Stimulated activated naive CD4-positive, alpha-beta T cell treated with Interleukin-2 at 50 U/mL for 16 hours (primary cell): Measurements from ENCODE around the gene TBC1D22A.
"Not testable (repeated sequence)": the region's sequence is repeated elsewhere in the genome, so short reads cannot be mapped to it uniquely, and the experiment has no call there.

Experiments
- DNase-seq: peaks from one replicate; lab custom pipeline; 2025; lab: John Stamatoyannopoulos, UW

TBC1D22A gene

DNA sequence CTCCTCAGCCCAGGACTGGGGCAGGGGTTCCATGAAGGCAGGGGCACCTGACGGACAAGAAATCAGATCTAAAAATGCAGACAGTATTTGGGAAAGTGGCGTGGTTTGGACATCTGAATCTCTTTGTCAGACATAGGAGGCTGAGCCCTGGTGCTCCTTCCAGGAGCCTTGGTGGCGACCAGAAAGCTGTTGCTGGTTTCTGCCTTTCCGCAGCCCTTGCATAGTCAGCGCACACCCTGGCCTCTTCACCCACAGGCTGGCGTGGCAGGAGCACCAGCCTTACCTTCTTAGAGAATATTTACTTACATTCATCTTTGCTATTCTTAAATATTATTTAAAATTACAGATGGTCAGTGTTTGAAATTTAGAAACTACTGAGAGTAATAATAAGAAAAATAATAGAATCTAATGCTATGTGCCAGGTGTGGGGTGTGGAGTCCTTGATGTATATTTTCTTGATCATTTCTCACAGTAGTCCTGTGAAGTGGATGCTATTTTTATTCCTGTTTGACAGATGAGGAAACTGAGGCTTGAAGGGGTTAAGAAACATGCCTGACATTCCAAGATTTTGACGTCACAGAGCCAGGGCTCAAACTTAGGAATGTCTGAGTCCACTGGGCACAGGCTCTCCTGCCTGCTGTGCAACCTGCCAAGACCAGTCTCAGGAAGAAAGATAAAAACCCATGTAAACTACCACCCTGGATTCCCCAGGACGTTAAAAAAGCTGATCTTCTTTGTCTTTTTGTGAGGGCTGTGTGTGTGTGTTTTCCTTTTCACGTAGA, 51.6 kb downstream of the TBC1D22A start:
- no peak for DNase-seq

DNA sequence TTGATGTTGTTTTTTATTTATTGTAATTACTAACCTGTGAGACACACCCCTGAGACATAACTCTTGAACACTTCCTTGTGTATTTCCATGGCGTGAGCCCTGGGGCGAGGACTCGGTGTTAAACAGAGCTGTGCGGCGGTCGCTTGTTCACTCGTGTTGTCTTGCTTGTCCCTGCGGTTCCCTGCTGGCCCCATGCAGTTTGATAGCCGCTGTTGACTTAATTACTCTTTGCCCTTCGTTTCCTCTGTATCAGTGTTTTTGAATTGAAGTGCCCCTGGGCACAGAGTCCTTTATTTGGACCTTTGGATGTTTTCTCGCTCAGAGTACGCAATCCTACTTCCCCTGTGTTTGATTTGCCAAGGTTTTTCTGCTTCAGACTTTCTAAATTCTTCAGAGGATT, 52.7 kb downstream of the TBC1D22A start:
- no peak for DNase-seq

DNA sequence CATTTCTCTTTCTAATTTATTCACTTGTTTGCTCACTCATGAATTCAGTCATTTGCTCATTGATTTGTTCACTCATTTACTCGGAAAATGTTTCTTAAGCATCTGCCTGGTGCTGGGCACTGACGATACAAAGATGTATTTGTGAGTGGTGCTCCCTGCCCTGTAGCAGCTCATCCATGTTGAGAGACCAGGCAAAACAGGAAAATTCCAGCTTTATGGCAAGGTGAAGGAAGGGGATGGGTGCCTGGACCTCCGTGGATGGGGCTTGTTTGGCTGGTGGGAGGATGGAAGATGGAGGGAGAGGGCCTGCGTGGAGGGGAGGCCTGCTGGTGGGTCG, 53.1 kb downstream of the TBC1D22A start:
- no peak for DNase-seq

DNA sequence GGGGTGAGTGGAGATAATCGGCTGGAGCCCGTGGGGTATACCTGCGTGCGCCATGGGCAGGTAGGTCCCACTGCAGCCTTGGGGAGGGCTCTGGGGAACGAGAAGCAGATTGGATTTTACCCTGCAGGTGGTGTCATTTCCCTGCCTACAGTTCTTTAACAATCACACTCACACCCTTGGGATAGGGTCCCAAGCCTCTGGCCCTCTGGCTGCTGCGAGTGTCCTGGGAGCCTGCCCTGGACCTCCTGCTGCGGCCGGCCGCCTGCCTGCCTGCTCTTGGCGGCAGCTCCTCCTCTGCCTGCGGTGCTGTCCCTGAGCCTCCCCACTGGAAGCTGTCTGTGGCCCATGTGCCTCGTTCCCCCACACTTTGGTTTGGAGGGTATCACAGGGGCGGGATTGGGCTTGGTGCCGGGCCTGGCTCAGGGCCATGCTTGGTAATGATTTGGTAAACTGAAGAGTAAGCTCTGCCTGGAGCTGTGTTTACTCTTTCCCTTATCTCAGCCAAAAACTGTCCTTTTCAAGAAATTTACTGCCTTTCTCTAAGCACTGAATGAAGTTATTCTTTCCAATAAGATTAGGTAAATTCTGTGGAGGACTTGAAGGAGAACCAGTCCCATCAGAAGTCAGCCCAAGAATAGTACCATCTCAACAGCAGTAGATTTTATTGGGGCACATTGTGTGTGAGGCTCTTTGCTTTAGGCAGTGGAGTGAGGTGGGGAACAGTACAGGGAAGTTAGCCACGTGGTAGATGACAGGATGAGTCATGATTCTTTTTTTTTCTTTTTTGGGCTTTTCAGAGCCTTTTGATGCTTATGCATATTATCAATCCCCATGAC, 53.7 kb downstream of the TBC1D22A start:
- no peak for DNase-seq

DNA sequence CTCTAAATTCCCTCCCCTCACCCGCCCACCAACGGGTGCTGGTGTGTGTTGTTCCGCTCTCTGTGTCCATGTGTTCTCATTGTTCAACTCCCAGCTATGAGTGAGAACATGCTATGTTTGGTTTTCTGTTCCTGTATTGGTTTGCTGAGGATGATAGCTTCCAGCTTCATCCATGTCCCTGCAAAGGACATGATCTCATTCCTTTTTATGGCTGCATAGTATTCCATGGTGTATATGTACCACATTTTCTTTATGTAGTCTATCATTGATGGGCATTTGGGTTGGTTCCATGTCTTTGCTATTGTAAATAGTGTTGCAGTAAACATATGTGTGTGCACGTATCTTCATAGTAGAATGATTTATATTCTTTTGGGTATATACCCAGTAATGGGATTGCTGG, 54.9 kb downstream of the TBC1D22A start:
- not testable (repeated sequence) for DNase-seq

DNA sequence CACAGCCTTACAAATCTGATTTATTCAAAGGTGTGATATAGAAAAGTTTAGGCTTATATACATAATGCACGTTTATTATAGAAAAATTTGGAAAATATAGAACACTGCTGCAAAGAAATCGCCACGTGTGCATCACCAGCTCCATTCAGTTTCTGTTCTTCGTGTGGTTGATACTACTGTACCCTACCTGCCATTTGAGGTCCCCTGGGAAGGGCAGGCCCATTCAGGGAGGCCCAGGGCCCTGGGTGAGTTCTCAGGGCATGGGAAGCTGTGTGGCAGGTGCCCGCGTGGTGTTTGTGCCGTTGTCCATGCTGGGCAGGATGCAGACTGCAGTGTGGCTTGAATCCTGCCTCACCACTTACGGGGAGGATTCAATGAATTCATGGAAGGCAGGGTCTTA, 60.8 kb downstream of the TBC1D22A start:
- DNase-seq = no peak

DNA sequence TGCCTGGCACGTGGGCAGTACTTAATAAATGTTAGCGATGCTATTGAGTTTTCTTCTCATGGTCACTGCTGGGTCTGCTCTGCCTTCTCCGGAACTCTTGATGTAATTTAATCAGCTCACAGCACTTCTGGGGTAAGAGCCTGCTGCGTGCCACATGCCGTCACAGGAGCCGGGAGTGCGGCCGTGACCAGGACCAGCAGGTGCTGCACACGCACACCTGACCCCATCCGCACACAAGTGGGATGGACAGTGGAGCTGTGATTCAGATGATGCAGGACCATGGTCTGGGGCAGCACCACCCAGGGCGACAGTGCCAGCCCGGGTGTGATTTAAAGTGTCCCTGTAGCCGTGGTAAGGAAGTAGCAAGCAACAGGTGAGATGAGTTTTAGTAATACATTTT, 61.2 kb downstream of the TBC1D22A start:
- DNase-seq = no peak

DNA sequence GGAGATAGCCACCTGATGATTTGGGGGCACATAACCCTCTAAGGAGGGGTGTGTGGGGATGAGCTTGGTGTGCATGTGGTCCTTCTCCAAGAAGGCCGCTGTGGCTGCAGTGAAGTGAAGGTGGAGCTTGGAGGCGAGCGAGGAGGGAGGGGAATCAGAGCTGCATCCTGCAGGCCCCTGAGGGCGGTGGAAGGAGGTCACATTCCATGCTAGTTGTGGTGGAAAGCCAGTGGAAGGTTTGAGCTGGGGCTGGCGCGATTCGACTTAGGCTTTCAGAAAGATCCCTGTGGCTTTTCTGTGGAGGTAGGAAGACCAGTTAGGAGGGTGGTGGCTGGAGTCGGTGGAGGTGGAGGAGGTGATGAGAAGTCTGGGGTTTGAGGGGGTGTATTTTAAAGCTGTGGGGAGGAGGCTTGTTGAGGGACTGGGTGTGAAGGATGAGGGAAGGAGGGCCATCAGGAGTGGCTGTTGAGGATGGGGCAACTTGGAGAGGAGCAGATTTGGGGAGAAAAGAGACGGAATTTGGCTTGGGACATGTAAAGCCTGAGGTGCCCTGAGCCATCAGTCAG, 62.0 kb downstream of the TBC1D22A start:
- DNase-seq = no peak

DNA sequence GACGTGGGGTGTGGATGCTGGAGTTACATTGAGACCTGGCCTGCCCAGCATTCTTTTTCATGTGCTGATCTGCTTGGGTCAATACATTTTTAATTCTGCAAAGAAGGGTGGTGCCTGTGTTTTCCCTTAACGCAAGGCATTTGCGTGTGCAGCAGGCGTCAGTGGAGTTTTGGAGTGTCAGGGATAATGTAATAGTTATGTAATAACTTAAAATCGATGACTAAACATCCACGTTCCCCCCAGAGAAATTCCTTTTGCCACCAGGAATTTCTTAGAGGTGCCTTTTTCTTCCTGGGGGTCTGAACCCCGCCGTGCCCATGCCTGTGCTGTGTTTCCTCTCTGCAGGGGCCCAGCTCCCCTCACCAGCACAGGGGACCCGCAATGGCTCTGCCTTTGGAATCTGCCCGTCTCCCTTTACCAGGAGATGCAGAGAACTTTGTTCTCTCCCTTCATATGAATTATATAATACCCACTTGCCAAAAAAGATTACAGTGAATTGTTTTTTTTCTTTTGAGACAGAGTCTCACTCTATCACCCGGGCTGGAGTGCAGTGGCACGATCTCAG, 62.6 kb downstream of the TBC1D22A start:
- no peak for DNase-seq

DNA sequence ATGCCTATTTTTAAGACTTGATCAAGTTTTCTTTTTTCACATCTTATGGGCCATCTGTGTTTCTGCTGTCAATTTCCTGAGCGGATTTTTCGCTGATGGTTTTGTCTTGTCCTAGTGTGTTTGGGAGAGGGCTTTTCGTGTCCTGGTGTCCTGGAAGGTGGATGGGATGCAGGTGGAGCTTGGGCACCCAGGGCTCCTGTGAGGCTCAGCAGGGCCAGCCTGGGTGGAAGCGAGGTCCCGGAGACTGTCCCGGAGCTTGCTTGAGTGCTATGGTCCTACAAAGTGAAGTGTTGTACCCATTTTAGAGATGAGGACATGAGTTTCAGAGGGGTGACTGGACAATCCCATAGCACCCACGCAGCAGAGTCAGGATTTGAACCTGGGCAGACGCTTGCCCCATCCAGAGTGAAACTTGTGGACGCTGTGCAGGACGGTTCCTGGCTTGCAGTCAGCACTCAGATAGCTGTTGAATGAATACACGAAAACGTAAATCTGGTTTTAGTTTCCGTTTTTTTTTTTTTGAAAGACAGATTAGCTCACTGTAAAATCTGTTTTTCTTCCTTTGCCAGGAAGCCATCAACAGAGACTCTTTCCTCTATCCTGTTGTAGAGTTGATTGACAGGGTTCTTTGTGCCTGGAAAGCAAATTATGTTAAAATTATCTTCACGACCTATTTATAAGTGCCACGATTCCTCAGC, 64.1 kb downstream of the TBC1D22A start:
- DNase-seq = no peak

DNA sequence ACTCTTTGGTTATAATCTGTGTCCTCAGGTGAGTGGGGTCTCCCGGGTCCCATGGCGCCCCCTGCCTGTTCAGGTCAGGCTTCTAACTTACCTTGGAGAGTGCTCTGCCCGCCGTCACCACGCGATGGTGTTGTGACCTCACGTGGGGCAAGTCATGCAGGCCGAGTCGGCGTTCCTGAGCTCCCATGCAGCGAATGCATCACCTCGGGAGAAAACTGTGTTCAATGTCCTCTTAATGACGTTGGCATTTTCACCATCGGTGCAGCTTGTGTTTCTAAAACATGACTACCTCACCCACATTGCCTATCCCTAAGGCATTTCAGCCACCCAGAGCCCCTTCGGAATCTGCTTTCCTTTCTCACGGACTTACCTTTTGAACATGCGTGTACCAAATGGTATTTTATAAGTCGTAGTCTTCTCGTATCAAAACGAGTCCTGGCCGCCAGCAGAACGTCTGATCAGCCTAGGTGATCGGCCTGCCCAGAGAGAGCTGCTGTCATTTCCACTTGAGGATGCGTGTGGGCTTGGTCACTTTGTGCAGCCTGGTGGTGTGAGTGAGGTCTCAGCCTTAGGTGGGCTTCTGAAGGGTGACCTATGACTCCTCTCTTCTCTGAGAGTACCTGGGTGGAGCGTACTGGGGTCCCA, 64.8 kb downstream of the TBC1D22A start:
- no peak for DNase-seq

DNA sequence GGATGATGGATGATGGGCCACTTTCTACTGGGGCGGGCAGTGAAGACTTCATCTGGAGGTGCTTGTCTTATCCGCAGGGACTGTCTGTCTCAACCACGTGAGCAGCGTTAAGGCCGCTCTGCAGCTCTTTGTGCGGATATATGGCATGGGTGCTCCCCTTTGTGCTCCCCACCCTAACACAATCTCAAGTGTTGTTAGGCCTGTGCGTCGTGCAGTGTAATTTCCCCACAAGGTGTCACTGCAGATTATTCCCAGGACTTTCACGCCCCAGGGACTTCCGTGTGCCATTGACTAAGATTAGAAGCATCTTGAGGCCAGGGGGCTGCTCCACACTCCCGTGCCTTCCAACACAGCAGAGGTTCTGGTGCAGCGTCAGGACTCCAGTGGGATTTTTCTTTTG, 65.3 kb downstream of the TBC1D22A start:
- no peak for DNase-seq

DNA sequence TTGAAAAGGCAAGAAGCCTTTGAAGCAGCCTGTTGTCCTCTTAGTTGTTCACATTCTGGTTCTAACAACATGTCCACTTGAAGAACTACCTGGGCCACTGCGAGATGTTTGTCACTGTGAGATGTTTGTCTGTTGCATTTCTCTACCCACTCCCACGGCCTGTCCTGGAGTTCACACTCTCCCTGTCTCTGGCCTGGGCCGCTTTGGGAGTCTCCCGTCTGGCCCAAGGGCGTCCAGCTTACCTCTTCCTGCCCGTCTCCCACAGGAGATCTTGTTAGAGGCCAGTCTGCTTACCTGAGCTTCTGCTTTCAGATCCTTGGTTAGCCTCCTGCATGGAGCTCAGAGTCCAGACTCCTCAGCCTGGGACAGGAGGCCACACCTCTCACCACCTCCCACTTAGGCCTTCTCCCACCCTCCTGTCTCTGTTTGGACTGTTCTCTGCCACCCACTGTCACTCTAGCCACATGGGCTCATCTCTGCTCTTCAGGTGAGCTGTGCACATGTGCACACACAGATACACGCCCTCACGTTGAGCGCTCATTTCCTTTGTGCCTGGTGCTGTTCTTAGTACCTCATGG, 66.0 kb downstream of the TBC1D22A start:
- DNase-seq = no peak

DNA sequence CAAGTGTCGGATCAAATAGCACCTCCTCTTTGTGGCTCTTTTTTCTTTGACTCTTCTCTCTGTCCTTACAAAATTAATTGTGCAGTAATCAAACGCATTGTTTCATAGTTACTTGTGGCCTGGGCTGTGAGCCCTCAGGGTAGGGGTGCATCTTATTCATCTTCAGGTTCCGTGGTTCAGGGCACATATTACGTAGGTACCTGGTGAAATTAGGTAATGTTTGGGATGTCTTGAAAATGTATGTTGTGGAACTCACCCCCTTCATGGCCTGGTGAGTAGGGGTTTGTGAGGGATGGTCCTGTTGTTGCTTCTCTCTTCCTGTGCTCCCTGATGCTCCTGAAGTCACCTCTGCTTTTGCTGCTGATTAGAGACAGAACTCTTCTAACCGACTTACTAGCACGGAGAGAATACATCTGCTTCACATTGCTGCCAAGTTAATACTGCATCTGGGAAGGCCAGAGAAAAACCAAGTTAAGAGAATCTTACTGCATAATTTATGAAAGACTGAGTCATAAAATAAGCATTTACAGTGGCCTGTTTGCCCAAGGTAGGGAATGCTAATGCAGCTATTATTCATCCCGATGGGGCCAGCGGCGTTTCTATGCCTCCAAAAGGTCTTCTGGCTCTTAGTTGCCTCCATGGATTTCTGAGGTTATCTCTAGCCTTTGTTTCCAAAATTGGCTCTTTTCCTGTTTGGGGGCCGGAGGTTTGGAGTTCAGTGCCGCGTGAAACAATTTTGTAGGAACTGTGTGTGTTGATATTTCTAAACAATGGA, 66.9 kb downstream of the TBC1D22A start:
- no peak for DNase-seq

DNA sequence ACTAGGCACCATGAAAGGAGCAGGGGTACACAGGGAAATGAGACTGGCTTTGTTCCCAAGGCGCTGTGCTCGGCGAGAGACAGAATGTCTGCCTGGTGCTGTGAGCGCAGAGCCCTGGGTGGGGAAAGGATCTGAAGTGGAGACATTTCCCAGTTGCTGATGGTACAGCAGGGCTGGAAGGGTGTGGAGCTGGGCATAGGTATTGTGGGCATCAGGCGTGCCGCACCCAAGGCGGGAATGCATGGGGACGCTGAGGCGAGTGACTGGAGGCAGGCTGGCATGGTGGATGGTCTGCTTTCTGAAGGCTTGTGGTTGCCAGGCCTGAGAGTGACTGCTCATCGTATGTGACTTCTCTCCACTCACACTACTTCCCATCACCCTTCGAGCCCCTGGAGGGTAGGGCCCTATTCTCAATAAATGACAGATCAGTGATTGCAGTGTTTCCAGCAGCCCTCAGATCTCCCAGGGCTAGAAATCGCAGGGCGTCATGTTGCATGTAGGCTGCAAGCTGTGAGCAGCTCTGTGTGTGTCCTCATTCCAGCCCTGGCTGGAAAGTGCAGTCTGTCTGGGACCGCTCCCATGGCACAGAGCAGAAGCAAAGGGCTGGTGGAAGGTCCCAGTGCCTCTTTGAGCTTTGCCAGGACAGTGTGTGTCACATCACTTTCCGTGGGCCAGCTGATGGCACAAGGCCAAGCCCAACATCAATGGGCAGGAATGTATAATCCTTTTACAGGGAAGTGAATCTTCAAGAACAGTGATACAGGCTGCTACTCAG, 67.7 kb downstream of the TBC1D22A start:
- DNase-seq = no peak

DNA sequence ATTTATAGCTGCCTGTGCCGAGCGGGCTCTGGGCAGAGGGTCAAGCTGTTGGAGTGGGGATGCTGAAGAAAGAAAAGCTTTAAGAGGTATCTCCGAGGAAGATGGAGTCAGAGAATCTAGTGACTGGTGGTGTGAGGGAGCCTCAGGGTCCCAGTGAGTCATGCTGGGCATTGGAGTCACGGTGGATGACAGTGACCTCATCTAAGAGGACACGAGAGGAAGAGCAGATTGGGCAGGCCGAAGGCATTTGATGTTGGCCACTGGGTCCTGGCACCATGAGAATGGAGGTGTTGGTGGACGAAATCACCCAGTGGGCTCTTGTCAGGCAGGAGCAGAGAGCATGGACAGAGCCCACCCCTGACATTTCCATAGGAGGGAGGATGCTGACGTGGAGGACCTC, 68.4 kb downstream of the TBC1D22A start:
- DNase-seq = no peak

DNA sequence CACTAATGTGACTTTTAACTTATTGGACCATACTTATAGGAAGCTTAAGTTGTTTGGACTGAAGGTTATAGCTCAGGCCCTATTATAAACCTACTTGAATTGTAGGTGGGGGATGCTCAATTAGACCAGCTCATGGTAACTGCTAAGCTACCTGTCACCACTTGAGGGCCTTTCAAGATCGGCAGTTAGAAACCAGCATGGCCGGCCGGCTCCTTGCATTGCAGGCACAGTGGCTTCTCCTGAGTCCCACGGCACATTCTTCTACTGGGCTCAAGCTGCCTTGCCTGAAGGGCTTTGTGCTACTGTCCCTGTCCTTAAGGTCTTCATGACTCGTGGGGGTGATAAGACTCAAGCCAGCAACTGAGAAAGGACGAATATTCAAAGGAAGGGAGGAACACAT, 70.8 kb downstream of the TBC1D22A start:
- no peak for DNase-seq

DNA sequence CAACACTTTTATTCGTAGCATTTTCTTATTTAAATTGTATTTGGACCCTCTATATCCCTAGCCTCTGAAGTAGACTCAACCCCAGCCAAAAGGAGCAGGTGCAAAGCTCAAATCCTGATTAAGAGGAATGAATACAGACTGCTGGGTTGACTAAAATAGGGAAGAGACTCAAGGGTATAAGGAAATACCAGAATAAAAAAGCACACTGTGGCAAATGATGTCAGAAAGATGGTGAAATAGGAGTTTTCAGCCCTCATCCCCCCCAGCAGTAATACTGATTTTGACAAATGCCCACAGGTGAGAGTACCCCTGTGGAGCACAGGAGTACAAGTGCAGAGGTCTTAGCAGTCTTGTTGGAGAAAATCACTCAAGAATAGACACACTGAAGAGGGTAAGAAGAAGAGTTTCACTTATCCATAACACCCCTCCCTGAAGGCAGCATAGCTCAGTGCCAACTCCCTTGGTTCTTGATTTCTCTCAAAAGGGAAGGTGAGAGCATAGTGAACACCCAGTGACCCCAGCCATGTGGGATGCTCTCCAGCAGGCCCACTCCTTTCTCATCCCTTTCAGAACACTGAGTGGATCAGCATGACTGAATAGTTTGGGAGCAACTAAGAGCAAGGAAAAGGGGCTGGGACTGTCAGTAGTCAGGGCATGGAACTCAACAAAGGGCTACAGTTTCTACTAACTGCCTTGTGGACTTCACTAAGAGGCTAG, 71.7 kb downstream of the TBC1D22A start:
- no peak for DNase-seq

DNA sequence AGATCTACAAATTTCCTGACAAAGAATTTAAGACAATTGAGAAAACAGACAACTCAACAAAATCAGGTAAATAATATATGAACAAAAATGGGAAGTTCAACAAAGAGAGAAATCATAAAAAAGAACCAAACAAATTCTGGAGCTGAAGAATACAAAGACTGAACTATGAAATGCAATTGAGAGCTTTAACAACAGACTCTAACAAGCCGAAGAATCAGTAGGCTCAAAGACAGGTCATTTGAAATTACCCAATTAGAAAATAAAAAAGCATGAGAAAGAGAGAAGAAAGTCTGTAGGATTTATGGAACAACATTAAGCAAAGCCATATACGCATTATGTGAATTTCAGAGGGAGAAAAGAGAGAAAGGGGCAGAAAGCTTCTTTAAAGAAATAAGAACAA, 72.8 kb downstream of the TBC1D22A start:
- no peak for DNase-seq
